GM12865 (cell line): ENCODE results near the gene FOXR1.
A peak's percentile ranks its signal among the peaks of the same experiment; 100 is the strongest.

Experiments
- DNase-seq: peaks from one replicate; pipeline ENCODE4 v3.0.0; 2010; ENCODE audit warnings: low read depth
- H3K4me3 ChIP-seq: 2 replicates; pipeline ENCODE4 v1.5.1; 2011; ENCODE audit warnings: mild to moderate bottlenecking, low read depth, low read length, control low read depth
- TF ChIP-seq, protein P1 (sequence below): IDR thresholded peaks from 2 replicates; pipeline ENCODE4 v1.5.1; 2011; ENCODE audit warnings: low read length, control low read depth, low read depth, inconsistent platforms; ENCODE audit not compliant: insufficient read depth; ENCODE audit errors: missing control alignments

FOXR1 gene

GRCh38 chr11:118933486-118933885, 38.1 kb upstream of the FOXR1 start:
- no peak for DNase-seq
- no peak overlapping the region for H3K4me3 ChIP-seq
- TF ChIP-seq, protein P1, sequence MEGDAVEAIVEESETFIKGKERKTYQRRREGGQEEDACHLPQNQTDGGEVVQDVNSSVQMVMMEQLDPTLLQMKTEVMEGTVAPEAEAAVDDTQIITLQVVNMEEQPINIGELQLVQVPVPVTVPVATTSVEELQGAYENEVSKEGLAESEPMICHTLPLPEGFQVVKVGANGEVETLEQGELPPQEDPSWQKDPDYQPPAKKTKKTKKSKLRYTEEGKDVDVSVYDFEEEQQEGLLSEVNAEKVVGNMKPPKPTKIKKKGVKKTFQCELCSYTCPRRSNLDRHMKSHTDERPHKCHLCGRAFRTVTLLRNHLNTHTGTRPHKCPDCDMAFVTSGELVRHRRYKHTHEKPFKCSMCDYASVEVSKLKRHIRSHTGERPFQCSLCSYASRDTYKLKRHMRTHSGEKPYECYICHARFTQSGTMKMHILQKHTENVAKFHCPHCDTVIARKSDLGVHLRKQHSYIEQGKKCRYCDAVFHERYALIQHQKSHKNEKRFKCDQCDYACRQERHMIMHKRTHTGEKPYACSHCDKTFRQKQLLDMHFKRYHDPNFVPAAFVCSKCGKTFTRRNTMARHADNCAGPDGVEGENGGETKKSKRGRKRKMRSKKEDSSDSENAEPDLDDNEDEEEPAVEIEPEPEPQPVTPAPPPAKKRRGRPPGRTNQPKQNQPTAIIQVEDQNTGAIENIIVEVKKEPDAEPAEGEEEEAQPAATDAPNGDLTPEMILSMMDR, result no peak

GRCh38 chr11:118935376-118935775, 36.2 kb upstream of the FOXR1 start:
- TF ChIP-seq, protein P1, result no peak
- DNase-seq, result no peak
- no peak overlapping the region for H3K4me3 ChIP-seq

GRCh38 chr11:118938491-118939403, 32.8 kb upstream of the FOXR1 start:
- TF ChIP-seq, protein P1, result no peak
- no peak for DNase-seq
- no peak overlapping the region for H3K4me3 ChIP-seq

DNA sequence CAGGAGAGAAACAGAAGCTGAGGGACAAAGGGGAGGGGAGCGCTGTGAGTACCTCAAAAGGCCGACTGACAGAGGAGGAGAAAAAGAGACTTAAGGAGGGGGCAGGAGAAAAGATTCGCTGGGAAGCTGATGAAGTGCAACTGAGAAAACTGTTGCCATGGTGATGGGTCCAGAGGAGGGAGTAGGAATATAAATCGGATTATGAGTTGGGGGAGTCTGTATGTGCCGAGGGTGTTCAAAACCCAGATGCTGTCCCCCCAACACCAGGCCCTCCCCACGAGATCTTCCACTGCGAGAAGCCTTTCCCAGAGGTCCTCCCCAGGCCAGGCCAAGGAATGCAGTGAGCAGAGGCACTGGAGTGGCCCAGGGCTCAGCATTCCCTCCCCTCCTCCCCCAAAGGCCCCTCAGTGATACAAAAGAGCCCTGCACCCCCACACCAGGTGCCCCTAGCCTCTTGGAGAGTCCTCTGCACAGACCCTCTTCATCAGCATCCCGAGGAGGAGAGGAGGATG, 32.1 kb upstream of the FOXR1 start:
- TF ChIP-seq, protein P1, result no peak
- H3K4me3 ChIP-seq, result no peak overlapping the region
- DNase-seq, result no peak

DNA sequence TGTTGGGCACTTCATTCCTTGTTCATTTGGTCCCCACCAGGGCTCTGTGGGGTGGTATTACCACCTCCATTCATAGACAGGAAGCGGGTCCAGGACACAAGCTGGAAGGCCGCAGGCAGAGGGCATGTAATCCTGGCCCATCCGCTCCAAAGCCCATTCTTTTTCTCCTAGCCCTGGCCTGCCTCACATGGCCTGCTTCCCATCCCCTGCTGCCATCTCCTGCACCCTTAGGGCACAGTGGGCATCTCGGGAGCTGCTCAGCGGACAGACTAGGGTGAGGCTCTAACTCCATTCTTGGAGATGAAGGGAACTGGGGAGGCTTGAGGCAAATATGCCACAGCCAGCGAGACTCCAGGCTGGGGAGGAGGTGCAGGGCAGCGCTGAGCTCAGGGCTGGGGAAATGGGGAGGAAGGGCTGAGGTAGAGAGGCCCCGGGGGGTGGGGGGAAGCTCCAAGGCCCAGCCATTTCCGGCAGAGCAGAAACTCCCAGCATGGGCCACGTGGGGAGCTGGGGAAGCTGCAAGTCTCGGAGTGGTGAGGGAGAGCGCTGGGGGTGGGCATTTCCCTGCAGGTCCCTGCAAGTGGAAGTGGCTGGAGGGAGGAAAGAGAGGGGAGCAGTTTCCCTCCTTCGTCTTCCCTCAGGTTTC, 31.5 kb upstream of the FOXR1 start:
- TF ChIP-seq, protein P1, result no peak
- no peak overlapping the region for H3K4me3 ChIP-seq
- peak; percentile 68 for DNase-seq

GRCh38 chr11:118947091-118947490, 24.5 kb upstream of the FOXR1 start:
- DNase-seq, result no peak
- no peak overlapping the region for H3K4me3 ChIP-seq
- TF ChIP-seq, protein P1, result no peak
